Measurements from ENCODE around the gene GRIN2A. TPM values are rescaled to one million over a fixed set of nuclear protein-coding genes. Genes with fewer than 3 reads are reported as not detected.

The GRIN2A gene
- total and polyA plus RNA-seq, 2 of the 8 experiments (the other 6 are each of a cell fraction or from before 2014, with no cell fraction given): 0.18 to 1.8 TPM

GRCh38 chr16:9787717-9788116 is 394.5 kb downstream of the GRIN2A start:
- no peak overlapping the region for H2BK120ac ChIP-seq (replicated peaks; ENCODE audit: low read depth, low read length)
- H4K91ac ChIP-seq (replicated peaks; ENCODE audit: insufficient read length, low read length): no peak overlapping the region
- ChIA-PET CTCF (ENCODE audit: partially characterized antibody) (no interaction called here), POLR2A (ENCODE audit: partially characterized antibody) (no interaction called here)
- no peak overlapping the region for H3K4me2 ChIP-seq (ENCODE audit: insufficient read depth in 1 of 2, low read depth in 2 of 2, low read length in 2 of 2)
- 88% methylated on average over 5 of the region's 5 CpGs; no CpG with 5 or more reads in 1 of the 2 experiments for WGBS, 2 experiments (ENCODE audit: extremely low coverage in 1 of 2, insufficient coverage in 1 of 2, insufficient read length in 1 of 2, insufficient replicate concordance in 2 of 2, low coverage in 1 of 2, low lambda C conversion rate in 2 of 2, missing lambda C conversion rate in 1 of 2)
- H4K8ac ChIP-seq (ENCODE audit: extremely low read depth, insufficient read depth, low read length): no peak overlapping the region
- FAIRE-seq (no peak), DNase-seq (ENCODE audit: low read depth in 1 of 2, low spot score in 2 of 2) (no peak)
- no peak overlapping the region for H3K14ac ChIP-seq (ENCODE audit: insufficient read length)
- no peak overlapping the region for H3K56ac ChIP-seq (replicated peaks; ENCODE audit: insufficient read length, low read depth, low read length)
- no peaks in the 10 kb centered on the region for H3K9me3 ChIP-seq (ENCODE audit: insufficient read depth in 2 of 2, low read depth in 1 of 2, low read length in 1 of 2)
- no peaks in the 10 kb centered on the region for H3K27me3 ChIP-seq (replicated peaks in 1 of 4; ENCODE audit: control insufficient read depth in 3 of 4, extremely low read depth in 1 of 4, insufficient read depth in 3 of 4, low read length in 3 of 4)
- no peak overlapping the region for H3K23ac ChIP-seq (ENCODE audit: insufficient read length)
- no peak overlapping the region for H3K18ac ChIP-seq (ENCODE audit: extremely low read depth, low read length)
- H3K9ac ChIP-seq (replicated peaks in 1 of 4; ENCODE audit: extremely low read depth in 1 of 4, low read depth in 3 of 4, low read length in 3 of 4): no peak overlapping the region
- no peak overlapping the region for H3K4ac ChIP-seq (replicated peaks; ENCODE audit: insufficient read length, low read depth, low read length)
- H2BK15ac ChIP-seq (ENCODE audit: low read length): 0 out of 2 replicates have a peak overlapping the region, but pooled peaks have one; percentile 46
- no peak overlapping the region for H3K27ac ChIP-seq (ENCODE audit: low read depth, low read length)
- H2BK20ac ChIP-seq (ENCODE audit: low read length): no peak overlapping the region
- no peak overlapping the region for H3K4me3 ChIP-seq (ENCODE audit: extremely low read depth in 1 of 4, insufficient read depth in 2 of 4, low read depth in 3 of 4, low read length in 4 of 4)
- peaks cover 0 to 5% (median 0%) of the 10 kb centered on the region in 4 experiments; a peak in 1 of 7 replicates for H3K4me1 ChIP-seq (replicated peaks in 1 of 4; ENCODE audit: control insufficient read depth in 3 of 4, insufficient read depth in 4 of 4, low read length in 3 of 4)
- H3K36me3 ChIP-seq (ENCODE audit: control insufficient read depth in 2 of 4, insufficient read depth in 4 of 4, low read length in 3 of 4): no peaks in the 10 kb centered on the region
- no peaks in the 10 kb centered on the region for H4K20me1 ChIP-seq (replicated peaks in 1 of 2; ENCODE audit: control insufficient read depth in 1 of 2, insufficient read depth in 2 of 2, low read length in 2 of 2)
- H3K23me2 ChIP-seq (ENCODE audit: low read depth, low read length): no peaks in the 10 kb centered on the region
- H4K5ac ChIP-seq (ENCODE audit: insufficient read length, low read depth, low read length): no peak overlapping the region
- H2AFZ ChIP-seq (ENCODE audit: low read length): no peak overlapping the region
- H2BK12ac ChIP-seq (ENCODE audit: low read depth, low read length): no peak overlapping the region
- peak overlapping the region; percentile 75; the same call in 1 of the 2 replicates for H2AK5ac ChIP-seq (ENCODE audit: low read depth, low read length)
- no peaks in the 10 kb centered on the region for H3K79me2 ChIP-seq (ENCODE audit: control insufficient read depth in 1 of 2, insufficient read depth in 2 of 2, low read length in 2 of 2)
- no peak for TF ChIP-seq CREB1 (IDR thresholded peaks at IDR 0.05)
- no peak for TF ChIP-seq KDM1A (IDR thresholded peaks at IDR 0.05; ENCODE audit: borderline replicate concordance, low read length)
- no peak for TF ChIP-seq CEBPB (IDR thresholded peaks at IDR 0.05; ENCODE audit: low read depth, low read length)
- no peak for TF ChIP-seq SRF (IDR thresholded peaks at IDR 0.05; ENCODE audit: low read depth, low read length)
- no peak overlapping the region for H2BK5ac ChIP-seq (ENCODE audit: low read depth, low read length)
- no peaks in the 10 kb centered on the region for H3K79me1 ChIP-seq (ENCODE audit: low read depth, low read length)
